Tibial nerve (tissue), 3 donors: Measurements from ENCODE around the gene RYK.

Source experiments
- CTCF ChIP-seq, 5 experiments: fragments of 200-600 bp in 3 of 5; fragments of 450-650 bp in 2 of 5; sonication (generic) in 3 of 5; IDR thresholded peaks; one replicate each; pipeline ENCODE4 v1.5.1; 2016 to 2019; ENCODE audit warnings: antibody characterized with exemption in 5 of 5, mild to moderate bottlenecking in 3 of 5, moderate library complexity in 2 of 5
- POLR2A ChIP-seq, 2 donors: fragments of 450-650 bp; IDR thresholded peaks; one replicate each; pipeline ENCODE4 v1.6.1; 2017; ENCODE audit warnings: antibody characterized with exemption in 2 of 2, mild to moderate bottlenecking in 2 of 2, moderate library complexity in 2 of 2

- TF ChIP-seq CTCF (IDR thresholded peaks at IDR 0.05): no peak
- TF ChIP-seq POLR2A (IDR thresholded peaks at IDR 0.05): no peak
Observed at GRCh38 chr3:134232151-134232550, 18.5 kb downstream of the RYK start.
